Fibroblast of skin of right quadriceps (primary cell): ENCODE measurements around the gene CRYZL1.
"Not testable (repeated sequence)": the region's sequence is repeated elsewhere in the genome, so short reads cannot be mapped to it uniquely, and the experiment has no call there.

Experiments
- DNase-seq: peaks from one replicate; pipeline ENCODE4 v3.0.0-alpha.2; 2013

The CRYZL1 gene

GRCh38 chr21:33641352-33642026 lies at the start of gene CRYZL1:
CRYZL1 (minus strand) TSS chr21:33641741; CDS start chr21:33631551, 10,190 bp downstream.
- peak; percentile 100 for DNase-seq

DNA sequence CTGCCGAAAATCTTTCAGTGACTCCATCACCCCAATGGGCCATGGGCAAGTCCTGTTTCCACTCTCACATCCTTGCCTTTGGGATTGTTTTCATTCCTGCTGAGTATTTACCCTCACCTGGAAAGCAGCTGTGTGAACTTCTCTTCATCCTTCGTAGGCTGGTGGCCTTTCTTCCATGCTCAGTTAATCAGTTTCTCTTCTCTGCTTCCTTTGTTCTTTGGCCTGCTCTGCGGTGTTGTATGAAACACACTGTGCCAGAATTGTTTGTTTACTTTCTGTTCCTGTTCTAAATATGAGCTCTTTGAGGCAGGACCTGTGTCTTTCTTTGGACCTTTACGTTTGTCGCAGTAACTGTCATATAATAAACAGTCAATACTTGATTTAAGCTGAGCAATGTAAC lies 49.3 kb upstream of the CRYZL1 start:
- DNase-seq: no peak

- peak; percentile 68 for DNase-seq
Measured at GRCh38 chr21:33688353-33688752, 46.8 kb upstream of the CRYZL1 start.

GRCh38 chr21:33687634-33688033 lies 46.1 kb upstream of the CRYZL1 start:
- DNase-seq: no peak

DNA sequence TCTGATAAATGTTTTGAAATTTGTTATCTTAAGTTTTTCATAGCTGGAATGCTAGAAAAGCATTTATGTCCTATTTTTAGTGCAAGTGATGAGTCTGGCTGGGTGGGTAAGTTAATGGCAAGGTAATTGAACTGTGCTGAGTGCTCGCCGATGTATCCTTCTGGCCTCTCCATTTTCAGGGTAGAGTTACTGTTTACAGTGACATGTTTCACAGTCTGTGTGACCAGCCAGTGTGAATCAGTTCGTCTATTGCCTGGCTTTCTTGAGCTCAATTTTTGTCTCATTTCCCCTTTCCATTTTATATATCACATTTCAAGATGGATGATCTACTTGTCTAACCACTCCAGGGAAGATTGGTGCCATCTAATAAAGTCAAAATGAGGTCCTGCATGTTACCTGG lies 44.8 kb upstream of the CRYZL1 start:
- no peak for DNase-seq

DNA sequence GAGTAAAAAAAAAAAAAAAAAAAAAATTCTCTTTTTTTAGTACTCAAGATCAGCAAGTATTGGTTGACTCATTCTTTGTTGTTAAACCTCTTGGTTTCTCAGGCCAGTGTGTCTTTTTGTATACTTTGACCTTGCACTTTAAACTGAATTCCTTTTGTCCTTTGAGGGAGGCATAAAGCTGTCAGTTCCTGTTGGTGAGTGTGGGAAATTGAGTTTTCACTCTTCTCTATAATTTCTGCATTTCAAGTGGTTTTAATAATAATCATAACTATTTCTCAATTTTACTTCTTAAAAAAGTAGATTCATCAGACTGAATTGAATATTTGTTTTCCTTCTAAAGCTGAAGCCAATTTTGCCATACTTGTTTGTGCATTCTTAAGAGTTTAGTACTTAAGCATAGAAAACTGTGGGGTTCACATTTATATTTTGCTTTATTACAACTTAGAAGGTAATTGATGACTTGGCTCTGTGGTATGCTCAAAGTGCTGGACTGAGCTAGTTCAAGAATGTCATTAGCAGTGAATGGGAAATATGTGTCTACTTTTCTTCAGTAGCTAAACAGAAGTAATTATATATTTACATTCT lies 44.2 kb upstream of the CRYZL1 start:
- peak; percentile 87 for DNase-seq

GRCh38 chr21:33684923-33685560 lies 43.5 kb upstream of the CRYZL1 start:
- DNase-seq: no peak

GRCh38 chr21:33684068-33684467 lies 42.5 kb upstream of the CRYZL1 start:
- DNase-seq: no peak

DNA sequence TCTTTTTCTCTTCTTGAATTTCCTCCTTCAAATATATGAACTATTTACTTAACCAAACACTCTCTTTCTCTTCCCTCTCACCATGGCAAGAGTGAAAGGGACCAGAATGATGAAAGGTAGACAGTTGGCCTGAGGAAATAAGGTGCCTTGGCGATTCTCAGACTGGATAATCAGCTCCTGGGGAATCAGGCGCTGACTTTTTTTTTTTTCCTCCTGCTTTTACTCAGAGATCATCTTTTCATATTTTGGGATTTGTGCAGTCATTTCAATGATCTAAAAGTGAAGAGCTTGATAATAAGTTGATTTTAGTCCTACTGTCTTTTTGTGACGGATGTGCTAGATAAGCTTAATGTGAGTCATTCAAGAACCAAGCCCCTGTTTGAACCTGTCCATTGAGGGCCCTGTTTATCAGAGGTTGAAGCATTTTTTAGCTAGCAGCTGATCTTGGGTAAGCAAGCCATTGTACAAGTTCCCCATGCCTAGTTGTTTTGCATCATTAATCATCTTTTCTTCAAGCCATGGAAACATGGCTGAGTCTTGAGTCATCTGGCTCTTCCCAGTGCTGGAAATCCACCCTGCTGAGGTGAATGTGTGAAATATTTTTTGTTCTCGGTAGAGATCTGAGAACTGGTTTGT lies 41.6 kb upstream of the CRYZL1 start:
- DNase-seq: peak; percentile 94

DNA sequence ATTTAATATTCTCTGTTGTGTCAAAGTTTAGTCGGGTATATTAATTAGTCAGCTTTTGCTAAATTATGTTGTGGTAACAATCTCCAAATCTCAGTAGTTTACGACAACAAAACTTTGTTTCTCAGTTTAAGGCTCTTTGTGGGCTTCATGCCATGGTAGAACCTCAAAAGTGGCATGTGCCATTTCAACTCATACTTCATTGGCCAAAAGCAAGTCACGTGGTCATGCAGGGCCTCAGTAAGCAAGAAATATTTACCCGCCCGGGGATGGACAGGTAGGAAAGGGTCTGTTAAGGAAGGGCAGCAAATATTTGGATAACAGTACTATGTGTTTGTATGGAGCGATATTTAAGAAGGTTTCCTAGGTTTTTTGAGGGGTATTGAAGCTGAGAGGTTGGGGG lies 39.3 kb upstream of the CRYZL1 start:
- no peak for DNase-seq

DNA sequence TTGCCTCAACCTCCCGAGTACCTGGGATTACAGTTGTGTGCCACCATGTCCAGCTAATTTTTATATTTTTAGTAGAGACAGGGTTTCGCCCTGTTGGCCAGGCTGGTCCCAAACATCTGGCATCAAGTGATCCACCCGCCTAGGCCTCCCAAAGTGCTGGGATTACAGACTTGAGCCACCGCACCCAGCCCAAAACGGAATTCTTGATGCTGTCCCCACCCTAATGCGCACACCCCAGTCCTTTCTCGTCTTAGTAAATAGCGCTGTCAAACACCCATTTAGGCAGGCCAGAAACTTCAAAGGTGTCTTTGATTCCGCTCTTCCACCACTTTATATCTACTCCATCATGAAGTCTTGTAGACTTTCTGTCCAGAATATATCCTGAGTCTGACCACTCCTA lies 35.9 kb upstream of the CRYZL1 start:
- DNase-seq: no peak

DNA sequence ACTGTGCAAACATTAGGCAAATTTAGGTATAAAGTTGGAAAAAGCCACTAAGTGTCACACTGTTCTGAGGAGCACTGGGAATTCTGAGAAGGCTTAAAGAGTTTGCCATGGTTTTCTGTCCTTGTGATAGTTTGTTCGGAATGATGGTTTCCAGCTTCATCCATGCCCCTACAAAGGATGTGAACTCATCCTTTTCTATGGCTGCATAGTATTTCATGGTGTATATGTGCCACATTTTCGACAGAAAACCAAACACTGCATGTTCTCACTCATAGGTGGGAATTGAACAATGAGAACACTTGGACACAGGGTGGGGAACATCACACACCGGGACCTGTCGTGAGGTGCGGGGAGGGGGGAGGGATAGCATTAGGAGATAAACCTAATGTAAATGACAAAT lies 35.1 kb upstream of the CRYZL1 start:
- DNase-seq: not testable (repeated sequence)

DNA sequence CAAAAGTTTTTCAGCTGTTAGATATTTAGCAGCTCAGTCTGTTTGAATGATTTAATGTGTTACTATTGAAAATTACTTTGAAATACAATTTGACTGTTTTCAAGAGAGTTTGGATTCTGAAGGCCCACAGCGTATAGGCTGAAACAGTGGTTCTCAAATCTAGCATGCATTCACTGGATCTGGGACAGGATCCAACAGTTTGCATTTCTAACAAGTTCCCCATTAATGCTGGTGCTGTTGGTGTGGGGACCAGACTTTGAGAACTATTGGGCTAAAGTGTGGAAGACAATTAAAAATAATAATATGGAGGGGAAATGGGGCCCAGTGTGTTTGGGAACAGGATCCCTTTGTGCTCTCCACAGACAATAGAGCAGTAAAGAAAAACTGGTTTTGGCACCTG lies 32.7 kb upstream of the CRYZL1 start:
- no peak for DNase-seq

GRCh38 chr21:33673473-33673872 lies 31.9 kb upstream of the CRYZL1 start:
- DNase-seq: no peak

DNA sequence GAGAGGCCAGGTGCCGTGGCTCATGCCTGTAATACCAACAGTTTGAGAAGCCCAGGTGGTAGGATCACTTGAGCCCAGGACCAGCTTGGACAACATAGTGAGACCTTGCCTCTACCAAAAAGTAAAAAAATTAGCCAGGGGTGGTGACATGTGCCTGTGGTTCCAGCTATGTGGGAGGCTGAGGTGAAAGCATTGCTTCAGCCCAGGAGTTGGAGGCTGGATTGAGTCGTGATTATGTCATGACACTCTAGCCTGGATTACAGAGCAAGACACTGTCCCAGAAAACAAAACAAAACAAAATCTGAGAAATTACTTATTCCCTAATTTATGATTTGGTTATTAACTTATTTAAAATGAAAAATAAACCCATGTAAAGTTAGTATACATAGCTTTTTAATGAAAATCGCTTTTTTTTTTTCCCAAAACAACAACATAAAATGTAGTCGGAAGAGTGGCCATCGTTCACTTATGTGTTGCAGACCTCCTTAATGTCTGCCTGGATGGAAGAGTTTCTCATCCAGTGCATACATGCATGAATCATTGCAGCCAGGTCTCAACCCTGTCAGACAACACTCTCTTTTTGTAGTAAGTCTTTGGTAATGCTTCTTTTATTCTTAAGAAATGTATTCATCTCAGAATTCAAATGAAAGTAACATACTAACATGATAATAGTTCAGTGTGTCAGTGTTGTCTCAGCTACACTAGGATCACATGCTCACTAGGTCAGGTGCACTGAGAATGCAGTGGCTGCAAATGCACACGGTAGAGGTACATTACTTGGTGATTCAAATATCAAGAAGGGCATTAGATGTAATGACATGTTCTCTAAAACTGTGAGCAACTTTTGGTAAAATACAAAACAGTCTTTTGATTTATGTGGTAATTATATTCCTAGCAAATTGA lies 28.8 kb upstream of the CRYZL1 start:
- DNase-seq: no peak

GRCh38 chr21:33668620-33669019 lies 27.1 kb upstream of the CRYZL1 start:
- no peak for DNase-seq

- DNase-seq: peak; percentile 48
Measured at GRCh38 chr21:33668180-33668579, 26.6 kb upstream of the CRYZL1 start.

- DNase-seq: no peak
Measured at GRCh38 chr21:33667636-33668035, 26.1 kb upstream of the CRYZL1 start.

DNA sequence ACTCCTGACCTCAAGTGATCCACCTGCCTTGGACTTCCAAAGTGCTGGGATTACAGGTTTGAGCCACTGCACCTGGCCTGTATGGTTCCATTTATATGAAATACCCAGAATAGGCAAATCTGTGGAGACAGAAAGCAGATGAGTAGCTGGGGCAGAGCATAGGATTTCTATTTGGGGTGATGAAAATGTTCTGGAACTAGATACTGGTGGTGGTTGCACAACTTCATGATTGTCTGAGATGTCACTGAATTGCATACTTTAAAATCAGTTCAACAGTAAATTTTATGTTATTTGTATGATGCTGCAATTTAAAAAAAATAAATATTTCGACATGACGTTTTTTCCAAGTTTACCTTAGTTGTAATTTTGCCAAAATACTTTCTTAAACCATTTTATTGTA lies 24.6 kb upstream of the CRYZL1 start:
- peak; percentile 23 for DNase-seq

DNA sequence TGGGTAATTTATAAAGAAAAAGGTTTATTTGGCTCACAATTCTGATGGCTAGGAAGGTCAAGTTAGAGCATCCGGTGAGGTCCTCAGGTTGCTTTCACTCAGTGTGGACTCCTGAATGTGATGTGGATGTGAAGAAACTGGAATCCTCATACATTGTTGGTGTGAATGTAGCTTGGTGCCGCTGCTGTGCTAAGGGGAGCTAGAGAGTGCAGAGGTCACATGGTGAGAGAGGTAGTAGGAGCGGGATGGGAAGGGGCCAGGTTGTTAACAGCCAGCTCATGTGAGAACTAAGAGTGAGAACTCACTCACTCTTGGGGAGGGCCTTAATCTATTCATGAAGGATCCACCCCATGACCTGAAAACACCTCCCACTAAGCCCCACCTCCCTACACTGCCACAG lies 22.6 kb upstream of the CRYZL1 start:
- DNase-seq: no peak

DNA sequence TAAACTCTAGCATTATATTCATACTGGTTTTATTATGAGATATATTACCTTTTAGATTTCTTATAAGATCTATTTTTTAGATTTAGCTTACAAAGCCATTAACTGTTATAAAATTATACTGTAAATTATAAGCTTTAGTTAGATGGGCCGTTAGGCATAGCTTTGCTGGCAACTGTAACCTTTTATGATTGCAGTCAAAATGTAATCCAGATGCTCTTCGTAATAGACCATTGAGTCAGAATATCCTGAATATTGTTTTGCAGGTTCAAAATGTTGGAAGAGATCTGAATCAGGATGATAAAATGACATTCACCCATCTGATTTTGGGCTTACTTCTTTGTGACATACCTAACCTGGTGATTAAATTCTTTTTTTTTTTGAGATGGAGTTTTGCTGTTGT lies 21.7 kb upstream of the CRYZL1 start:
- DNase-seq: no peak

DNA sequence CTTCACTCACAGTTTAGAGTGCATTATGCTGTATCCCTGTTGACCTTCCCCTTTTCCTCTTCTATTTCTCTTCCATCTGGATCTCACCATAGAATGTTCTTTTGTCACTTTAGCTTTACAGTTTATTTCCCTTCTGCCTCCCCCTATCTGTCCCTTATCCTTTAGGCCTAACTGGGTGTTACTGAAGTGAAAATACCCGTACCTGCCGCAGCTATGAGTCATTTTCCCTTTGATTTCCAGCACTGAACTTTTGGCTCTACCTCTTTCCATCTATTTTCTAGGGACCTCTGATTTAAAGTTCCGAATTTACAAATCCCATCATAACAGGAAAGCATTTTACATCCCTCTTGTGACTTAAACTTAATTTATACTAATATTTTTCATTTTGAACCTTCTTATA lies 20.5 kb upstream of the CRYZL1 start:
- DNase-seq: no peak

DNA sequence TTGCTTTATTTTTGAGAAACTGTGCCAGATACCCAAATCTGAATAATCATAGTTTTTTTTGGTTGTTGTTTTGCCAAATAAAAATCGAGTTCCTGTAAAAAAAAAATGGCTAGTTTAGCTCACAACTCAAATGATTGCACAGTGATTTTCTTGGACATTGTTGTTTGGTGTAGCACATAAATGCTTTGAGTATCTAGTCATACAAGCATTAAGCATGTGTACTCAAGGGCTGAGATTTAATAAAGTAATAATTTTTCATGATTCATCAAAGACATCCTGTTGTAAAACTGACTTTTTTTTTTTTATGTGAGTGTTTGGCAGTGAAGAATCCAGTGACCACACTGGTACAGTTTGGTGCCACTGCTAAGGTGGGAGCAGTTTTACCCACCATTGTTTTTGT lies 19.6 kb upstream of the CRYZL1 start:
- DNase-seq: no peak
